K562 (cell line): ENCODE results near the gene TSEN54. TPM values are rescaled to one million over a fixed set of nuclear protein-coding genes. Genes with fewer than 3 reads are reported as not detected.

ENCODE experiments used
- ATAC-seq: fragments of 200-7000 bp; cut with Tn5 transposase; 3 replicates; pipeline ENCODE4 v1.9.1; 2020; ENCODE audit warnings: moderate library complexity
- BruUV-seq: library from RNA; stranded (reverse); fragments of 400-500 nt; replicated peaks from 2 replicates; lab custom pipeline; 2021; lab: Mats Ljungman, UMichigan
- CTCF ChIA-PET: fragments of 300-600 bp; formaldehyde crosslinking; extraction: SDS; loops from one replicate; lab custom pipeline; 2021; ENCODE audit warnings: low intra/inter-chr PET ratio; lab: Yijun Ruan, JAX
- POLR2A ChIA-PET: fragments of 300-600, 350-650 bp; sonication (Branson Sonifier 250); formaldehyde crosslinking; extraction: SDS; loops from one replicate; lab custom pipeline; 2021; ENCODE audit warnings: antibody characterized with exemption, inconsistent platforms; lab: Yijun Ruan, JAX
- DNase-seq, 4 experiments: peaks; one replicate each; pipeline versions ENCODE4 v3.0.0 to v3.0.0-alpha.2; 2011 to 2018; ENCODE audit warnings: low spot score in 3 of 4, mixed read lengths in 3 of 4; ENCODE audit errors: extremely low read depth in 1 of 4
- FAIRE-seq: peaks from 2 replicates; lab custom pipeline; 2011; peaks lifted over from hg19 to GRCh38; lab: Jason Lieb, UNC
- H2AFZ ChIP-seq: 2 replicates; pipeline ENCODE4 v1.6.0; 2011; ENCODE audit warnings: low read depth, low read length, control low read depth, inconsistent platforms
- H3K27ac ChIP-seq: fragments of 200-600 bp; 3 replicates; pipeline ENCODE4 v1.8.0; 2011; ENCODE audit warnings: low read depth, mild to moderate bottlenecking, control low read depth, inconsistent platforms, low read length, moderate library complexity, mixed read lengths; ENCODE audit errors: extremely low read depth
- H3K27me3 ChIP-seq, 2 experiments: fragments of 300-600 bp in 1 of 2; 2 replicates in 1 of 2; 3 replicates in 1 of 2; pipeline versions ENCODE4 v1.6.0 to v1.8.0; 2011; ENCODE audit warnings: inconsistent platforms in 2 of 2, low read length in 2 of 2, mild to moderate bottlenecking in 1 of 2, mixed read lengths in 1 of 2, moderate library complexity in 1 of 2; ENCODE audit not compliant: control insufficient read depth in 2 of 2, insufficient read depth in 2 of 2
- H3K36me3 ChIP-seq: fragments of 300-600 bp; 3 replicates; pipeline ENCODE4 v1.8.0; 2011; ENCODE audit warnings: mild to moderate bottlenecking, low read length, inconsistent platforms; ENCODE audit not compliant: control insufficient read depth, insufficient read depth
- H3K4me1 ChIP-seq, 2 experiments: fragments of 200-600 bp in 1 of 2; replicated peaks in 1 of 2; 2 replicates in 1 of 2; 3 replicates in 1 of 2; pipeline versions ENCODE4 v1.5.1 to v1.8.0; 2011; ENCODE audit warnings: inconsistent platforms in 2 of 2, low read length in 2 of 2, mild to moderate bottlenecking in 1 of 2, mixed read lengths in 1 of 2, moderate library complexity in 1 of 2; ENCODE audit not compliant: control insufficient read depth in 2 of 2, insufficient read depth in 2 of 2
- H3K4me2 ChIP-seq: 2 replicates; pipeline ENCODE4 v1.6.1; 2011; ENCODE audit warnings: low read length, control low read depth, inconsistent platforms, mixed read lengths; ENCODE audit not compliant: insufficient read depth
- H3K4me3 ChIP-seq: fragments of 200-600 bp; sonication (generic), shearing (Covaris generic); 2 replicates; pipeline ENCODE4 v1.5.1; 2016; ENCODE audit warnings: control low read depth, inconsistent platforms
- H3K79me2 ChIP-seq: fragments of 200-600 bp; 3 replicates; pipeline ENCODE4 v1.8.0; 2011; ENCODE audit warnings: low read length, inconsistent platforms; ENCODE audit not compliant: control insufficient read depth, insufficient read depth
- H3K9ac ChIP-seq, 2 experiments: 2 replicates each; pipeline versions ENCODE4 v1.6.0 to v1.6.1; 2011; ENCODE audit warnings: low read depth in 2 of 2, low read length in 2 of 2, control low read depth in 1 of 2, inconsistent platforms in 1 of 2, mild to moderate bottlenecking in 1 of 2, mixed read lengths in 1 of 2; ENCODE audit not compliant: insufficient read depth in 1 of 2
- H3K9me1 ChIP-seq: one replicate; pipeline ENCODE4 v1.6.0; 2011; ENCODE audit warnings: inconsistent platforms, mild to moderate bottlenecking, low read length, moderate library complexity; ENCODE audit not compliant: control insufficient read depth, insufficient read depth
- H3K9me3 ChIP-seq: replicated peaks from 2 replicates; pipeline ENCODE4 v1.5.1; 2011; ENCODE audit warnings: low read depth, low read length, inconsistent platforms; ENCODE audit not compliant: control insufficient read depth, insufficient read depth
- H4K20me1 ChIP-seq: replicated peaks from 2 replicates; pipeline ENCODE4 v1.6.1; 2011; ENCODE audit warnings: low read length, inconsistent platforms, mixed read lengths; ENCODE audit not compliant: control insufficient read depth, insufficient read depth
- ATF7 ChIP-seq: fragments of 450-650 bp; IDR thresholded peaks from 2 replicates; pipeline ENCODE4 v1.7.1; 2014; ENCODE audit warnings: mild to moderate bottlenecking, moderate library complexity
- BDP1 ChIP-seq: IDR thresholded peaks from 3 replicates; pipeline ENCODE4 v1.6.1; 2011; ENCODE audit not compliant: insufficient read length, insufficient read depth
- FOS ChIP-seq: IDR thresholded peaks from 3 replicates; pipeline ENCODE4 v1.6.1; 2011; ENCODE audit not compliant: insufficient read length; ENCODE audit errors: extremely low read depth
- IRF2 ChIP-seq: sonication (generic); formaldehyde crosslinking; IDR thresholded peaks from 2 replicates; pipeline ENCODE4 v1.8.1; 2022; ENCODE audit warnings: mild to moderate bottlenecking, missing genetic modification reagents
- KLF16 ChIP-seq: IDR thresholded peaks from 2 replicates; pipeline ENCODE4 v1.6.1; 2016; ENCODE audit warnings: antibody characterized with exemption
- POLR2AphosphoS2 ChIP-seq: IDR thresholded peaks from 2 replicates; pipeline ENCODE4 v1.6.1; 2012; ENCODE audit warnings: low read length, improper control_type of control experiment
- ZNF316 ChIP-seq: fragments of 450-650 bp; IDR thresholded peaks from 2 replicates; pipeline ENCODE4 v1.6.1; 2016
- ZNF57 ChIP-seq: fragments of 450-650 bp; formaldehyde crosslinking; IDR thresholded peaks from 2 replicates; pipeline ENCODE4 v1.4.0; 2020; ENCODE audit warnings: mild to moderate bottlenecking, moderate library complexity
- WGBS: fragments of 100-300 bp; shearing (Covaris generic); methylation state at CpG from one replicate; pipeline ENCODE4 v1.1.6; 2016; ENCODE audit warnings: low coverage, mixed read lengths; ENCODE audit not compliant: insufficient coverage; ENCODE audit errors: missing lambda C conversion rate; 5-methylcytosine and 5-hydroxymethylcytosine counted together
- in situ Hi-C: fragments of 300-500 bp; cut with MboI; formaldehyde crosslinking; loops from 4 replicates; pipeline ENCODE4 v1.15.0; 2018; ENCODE audit warnings: inconsistent platforms, mixed read lengths
- intact Hi-C: fragments of 100-400 bp; cut with micrococcal nuclease; formaldehyde crosslinking; loops from 2 replicates; pipeline ENCODE4 v1.14.2; 2022
- polyA plus RNA-seq, 8 experiments: library from polyadenylated mRNA; depleted of rRNA in 4 of 8; stranded (reverse) in 5 of 8; unstranded in 3 of 8; fragments of >200 nt; fragmentation: Nextera tagmentation in 2 of 8; fragmentation: Illumina TruSeq in 1 of 8; extraction: Ambion mirVana in 2 of 8; extraction: Trizol in 1 of 8; gene quantifications; 2 replicates each; pipeline versions ENCODE4 v1.2.1 to v1.2.3, GENCODE V29; 2011 to 2014; ENCODE audit warnings: inconsistent platforms in 1 of 8, missing spikeins in 1 of 8
- total RNA-seq, 7 experiments: library from RNA; depleted of rRNA in 6 of 7; stranded (reverse); fragments of >200 nt in 6 of 7; fragmentation: Illumina TruSeq in 2 of 7; extraction: Trizol in 2 of 7; gene quantifications; 2 replicates each; pipeline versions ENCODE4 v1.2.1 to v1.2.3, GENCODE V29; 2011 to 2021; ENCODE audit warnings: low replicate concordance in 1 of 7
- TF ChIP-seq, protein P1 (sequence below): fragments of 450-650 bp; IDR thresholded peaks from one replicate; pipeline ENCODE4 v1.6.1; 2018; ENCODE audit warnings: mild to moderate bottlenecking, moderate library complexity; ENCODE audit not compliant: partially characterized antibody
- TF ChIP-seq, protein P2 (sequence below): sonication (generic); formaldehyde crosslinking; IDR thresholded peaks from 2 replicates; pipeline ENCODE4 v1.8.0; 2022; ENCODE audit warnings: mild to moderate bottlenecking, missing genetic modification reagents
- TF ChIP-seq, protein P3 (sequence below): fragments of 450-650 bp; formaldehyde crosslinking; IDR thresholded peaks from 2 replicates; pipeline ENCODE4 v1.4.0; 2020; ENCODE audit warnings: mild to moderate bottlenecking
- TF ChIP-seq, protein P4 (sequence below): sonication (generic); formaldehyde crosslinking; IDR thresholded peaks from 2 replicates; pipeline ENCODE4 v1.8.0; 2023; ENCODE audit warnings: mild to moderate bottlenecking, missing genetic modification reagents
- TF ChIP-seq, protein P5 (sequence below): fragments of 450-650 bp; formaldehyde crosslinking; IDR thresholded peaks from 2 replicates; pipeline ENCODE4 v1.4.0; 2022; ENCODE audit warnings: mild to moderate bottlenecking, moderate library complexity
- TF ChIP-seq, protein P6 (sequence below): IDR thresholded peaks from 2 replicates; pipeline ENCODE4 v1.6.1; 2011; ENCODE audit not compliant: insufficient read length; ENCODE audit errors: extremely low read depth

TSEN54 gene
- total and polyA plus RNA-seq, 9 of the 15 experiments (the other 6 are each of a cell fraction or from before 2014, with no cell fraction given) = 5.9 to 64.3 (median 48.9) TPM

DNA sequence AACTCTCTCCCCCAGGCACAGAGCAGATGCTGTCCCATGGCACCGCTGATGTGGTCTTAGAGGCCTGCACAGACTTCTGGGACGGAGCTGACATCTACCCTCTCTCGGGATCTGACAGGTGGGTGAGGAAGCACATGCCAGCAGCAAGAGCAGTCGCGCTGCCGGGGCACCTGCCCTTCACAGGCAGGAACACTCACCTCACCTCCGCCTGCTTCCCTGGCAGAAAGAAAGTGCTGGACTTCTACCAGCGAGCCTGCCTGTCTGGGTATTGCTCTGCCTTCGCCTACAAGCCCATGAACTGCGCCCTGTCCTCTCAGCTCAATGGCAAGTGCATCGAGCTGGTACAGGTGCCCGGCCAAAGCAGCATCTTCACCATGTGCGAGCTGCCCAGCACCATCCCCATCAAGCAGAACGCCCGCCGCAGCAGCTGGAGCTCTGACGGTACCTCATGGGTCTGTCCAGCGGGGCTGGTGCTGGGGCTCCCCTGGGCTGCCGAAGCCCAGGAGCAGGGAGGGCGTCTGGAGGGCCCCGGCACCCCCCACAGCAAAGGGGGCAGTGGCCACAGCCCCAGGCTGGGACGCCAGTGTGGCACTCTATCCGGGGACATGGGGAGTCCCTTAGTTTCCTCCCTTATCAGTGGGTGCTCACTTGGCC, 22.7 kb upstream of the TSEN54 start:
- Histone ChIP-seq H3K9me1 (peaks cover 3% of the 10 kb centered on the region), H3K4me1 (peaks cover 0 to 26% of the 10 kb centered on the region in 2 experiments; a peak in 2 of 5 replicates), H3K27ac (no peak overlapping the region), H3K9me3 (no peaks in the 10 kb centered on the region), H3K36me3 (peaks cover 44% of the 10 kb centered on the region; the same call in 2 of the 3 replicates), H3K27me3 (no peaks in the 10 kb centered on the region), H3K4me3 (no peak overlapping the region), H4K20me1 (0 out of 2 replicates have a peak, but pooled peaks cover 3% of the 10 kb centered on the region), H2AFZ (no peak overlapping the region), H3K9ac (no peak overlapping the region; a peak in 1 of 4 replicates), H3K4me2 (no peak overlapping the region), H3K79me2 (no peaks in the 10 kb centered on the region)
- CTCF ChIA-PET = no interaction called here
- intact Hi-C loops = no loop called here
- DNase-seq (no peak), FAIRE-seq (no peak), ATAC-seq (no peak)
- BruUV-seq = no TSS peak
- 82% methylated on average over 23 of the region's 23 CpGs for WGBS
- POLR2A ChIA-PET = interaction anchor here (0.7 to 1.5 kb wide), 2 partner anchors 9 to 11 kb away, joined by 4 to 7 read pairs; no protein-coding TSS in a partner anchor
- in situ Hi-C loops = no loop called here
- TF ChIP-seq, protein P1, sequence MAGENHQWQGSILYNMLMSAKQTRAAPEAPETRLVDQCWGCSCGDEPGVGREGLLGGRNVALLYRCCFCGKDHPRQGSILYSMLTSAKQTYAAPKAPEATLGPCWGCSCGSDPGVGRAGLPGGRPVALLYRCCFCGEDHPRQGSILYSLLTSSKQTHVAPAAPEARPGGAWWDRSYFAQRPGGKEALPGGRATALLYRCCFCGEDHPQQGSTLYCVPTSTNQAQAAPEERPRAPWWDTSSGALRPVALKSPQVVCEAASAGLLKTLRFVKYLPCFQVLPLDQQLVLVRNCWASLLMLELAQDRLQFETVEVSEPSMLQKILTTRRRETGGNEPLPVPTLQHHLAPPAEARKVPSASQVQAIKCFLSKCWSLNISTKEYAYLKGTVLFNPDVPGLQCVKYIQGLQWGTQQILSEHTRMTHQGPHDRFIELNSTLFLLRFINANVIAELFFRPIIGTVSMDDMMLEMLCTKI = no peak
- TF ChIP-seq, protein P2, sequence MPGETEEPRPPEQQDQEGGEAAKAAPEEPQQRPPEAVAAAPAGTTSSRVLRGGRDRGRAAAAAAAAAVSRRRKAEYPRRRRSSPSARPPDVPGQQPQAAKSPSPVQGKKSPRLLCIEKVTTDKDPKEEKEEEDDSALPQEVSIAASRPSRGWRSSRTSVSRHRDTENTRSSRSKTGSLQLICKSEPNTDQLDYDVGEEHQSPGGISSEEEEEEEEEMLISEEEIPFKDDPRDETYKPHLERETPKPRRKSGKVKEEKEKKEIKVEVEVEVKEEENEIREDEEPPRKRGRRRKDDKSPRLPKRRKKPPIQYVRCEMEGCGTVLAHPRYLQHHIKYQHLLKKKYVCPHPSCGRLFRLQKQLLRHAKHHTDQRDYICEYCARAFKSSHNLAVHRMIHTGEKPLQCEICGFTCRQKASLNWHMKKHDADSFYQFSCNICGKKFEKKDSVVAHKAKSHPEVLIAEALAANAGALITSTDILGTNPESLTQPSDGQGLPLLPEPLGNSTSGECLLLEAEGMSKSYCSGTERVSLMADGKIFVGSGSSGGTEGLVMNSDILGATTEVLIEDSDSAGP (CRISPR knock-in tag) = no peak
- no peak for TF ChIP-seq FOS
- TF ChIP-seq, protein P3, sequence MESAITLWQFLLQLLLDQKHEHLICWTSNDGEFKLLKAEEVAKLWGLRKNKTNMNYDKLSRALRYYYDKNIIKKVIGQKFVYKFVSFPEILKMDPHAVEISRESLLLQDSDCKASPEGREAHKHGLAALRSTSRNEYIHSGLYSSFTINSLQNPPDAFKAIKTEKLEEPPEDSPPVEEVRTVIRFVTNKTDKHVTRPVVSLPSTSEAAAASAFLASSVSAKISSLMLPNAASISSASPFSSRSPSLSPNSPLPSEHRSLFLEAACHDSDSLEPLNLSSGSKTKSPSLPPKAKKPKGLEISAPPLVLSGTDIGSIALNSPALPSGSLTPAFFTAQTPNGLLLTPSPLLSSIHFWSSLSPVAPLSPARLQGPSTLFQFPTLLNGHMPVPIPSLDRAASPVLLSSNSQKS (CRISPR knock-in tag) = no peak
- TF ChIP-seq, protein P4, sequence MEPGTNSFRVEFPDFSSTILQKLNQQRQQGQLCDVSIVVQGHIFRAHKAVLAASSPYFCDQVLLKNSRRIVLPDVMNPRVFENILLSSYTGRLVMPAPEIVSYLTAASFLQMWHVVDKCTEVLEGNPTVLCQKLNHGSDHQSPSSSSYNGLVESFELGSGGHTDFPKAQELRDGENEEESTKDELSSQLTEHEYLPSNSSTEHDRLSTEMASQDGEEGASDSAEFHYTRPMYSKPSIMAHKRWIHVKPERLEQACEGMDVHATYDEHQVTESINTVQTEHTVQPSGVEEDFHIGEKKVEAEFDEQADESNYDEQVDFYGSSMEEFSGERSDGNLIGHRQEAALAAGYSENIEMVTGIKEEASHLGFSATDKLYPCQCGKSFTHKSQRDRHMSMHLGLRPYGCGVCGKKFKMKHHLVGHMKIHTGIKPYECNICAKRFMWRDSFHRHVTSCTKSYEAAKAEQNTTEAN (CRISPR knock-in tag) = no peak
- TF ChIP-seq ZNF316 = no peak
- TF ChIP-seq, protein P5, sequence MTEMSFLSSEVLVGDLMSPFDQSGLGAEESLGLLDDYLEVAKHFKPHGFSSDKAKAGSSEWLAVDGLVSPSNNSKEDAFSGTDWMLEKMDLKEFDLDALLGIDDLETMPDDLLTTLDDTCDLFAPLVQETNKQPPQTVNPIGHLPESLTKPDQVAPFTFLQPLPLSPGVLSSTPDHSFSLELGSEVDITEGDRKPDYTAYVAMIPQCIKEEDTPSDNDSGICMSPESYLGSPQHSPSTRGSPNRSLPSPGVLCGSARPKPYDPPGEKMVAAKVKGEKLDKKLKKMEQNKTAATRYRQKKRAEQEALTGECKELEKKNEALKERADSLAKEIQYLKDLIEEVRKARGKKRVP = no peak
- TF ChIP-seq ATF7 = no peak
- TF ChIP-seq IRF2 (CRISPR knock-in tag) = no peak
- no peak for TF ChIP-seq KLF16
- TF ChIP-seq, protein P6, sequence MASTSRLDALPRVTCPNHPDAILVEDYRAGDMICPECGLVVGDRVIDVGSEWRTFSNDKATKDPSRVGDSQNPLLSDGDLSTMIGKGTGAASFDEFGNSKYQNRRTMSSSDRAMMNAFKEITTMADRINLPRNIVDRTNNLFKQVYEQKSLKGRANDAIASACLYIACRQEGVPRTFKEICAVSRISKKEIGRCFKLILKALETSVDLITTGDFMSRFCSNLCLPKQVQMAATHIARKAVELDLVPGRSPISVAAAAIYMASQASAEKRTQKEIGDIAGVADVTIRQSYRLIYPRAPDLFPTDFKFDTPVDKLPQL = no peak
- no peak for TF ChIP-seq POLR2AphosphoS2
- no peak for TF ChIP-seq ZNF57
- TF ChIP-seq BDP1 = no peak
